GM18870 (cell line): ENCODE results near the gene BCKDHB.
"Not testable (repeated sequence)": the region's sequence is repeated elsewhere in the genome, so short reads cannot be mapped to it uniquely, and the experiment has no call there.

Source experiments
- ATAC-seq: cut with Tn5 transposase; IDR thresholded peaks from one replicate; pipeline ENCODE4 v1.9.1; 2021; ENCODE audit warnings: moderate library complexity; ENCODE audit not compliant: unreplicated experiment

BCKDHB gene

DNA sequence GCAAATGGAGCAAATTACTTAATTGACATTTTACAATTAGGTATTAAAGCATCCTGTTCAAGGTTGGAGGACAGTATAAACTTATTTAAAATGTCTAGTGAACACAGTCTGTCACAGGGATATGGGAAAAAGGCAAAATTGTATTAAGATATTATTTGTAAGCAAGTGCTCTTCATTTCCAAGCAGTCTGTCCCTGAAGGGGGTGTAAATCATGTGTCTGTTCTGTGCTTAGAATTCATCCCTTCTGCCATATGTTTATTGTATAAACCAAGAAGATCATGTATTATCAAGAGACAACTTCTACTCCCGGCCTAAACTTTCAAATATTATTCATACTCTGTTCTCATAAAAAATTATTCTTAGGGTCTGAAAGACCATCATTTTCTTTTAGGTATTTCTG is 144.8 kb downstream of the BCKDHB start:
- no peak for ATAC-seq

DNA sequence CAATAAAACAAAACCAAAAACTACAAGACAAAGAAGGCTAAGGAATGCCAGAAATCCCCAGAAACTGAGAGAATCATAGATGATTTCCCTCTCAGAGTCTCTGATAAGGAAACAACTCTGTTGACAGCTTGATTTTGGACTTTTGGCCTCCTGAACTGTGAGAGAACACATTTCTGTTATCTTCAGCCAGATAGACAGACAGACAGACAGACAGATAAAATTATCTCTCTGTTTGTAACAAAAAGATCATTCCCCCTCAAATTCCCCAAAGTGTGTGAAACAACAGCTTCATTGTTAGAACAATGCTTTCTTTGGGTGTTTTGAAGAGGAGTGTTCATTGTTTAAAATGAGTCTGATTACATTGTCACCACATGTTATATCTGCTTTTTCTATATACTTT is 148.2 kb downstream of the BCKDHB start:
- no peak for ATAC-seq

DNA sequence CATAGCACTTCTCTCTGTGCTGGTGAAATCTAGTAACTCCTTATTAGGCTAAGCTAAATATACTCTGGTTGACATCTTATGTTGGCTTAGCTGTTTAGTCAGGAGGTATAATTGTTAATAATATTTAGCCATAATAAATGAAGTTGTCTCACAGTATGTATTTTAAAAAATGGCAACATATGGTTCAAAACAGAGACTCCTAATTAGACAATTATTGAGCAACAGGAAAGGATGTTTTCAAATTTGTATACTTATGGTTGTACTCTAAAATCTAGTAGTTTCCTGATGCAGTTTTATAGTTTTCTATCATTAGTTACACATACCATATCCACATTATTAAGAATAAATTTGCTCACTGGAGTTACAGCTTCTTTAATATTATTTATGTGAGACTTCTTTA is 150.2 kb downstream of the BCKDHB start:
- ATAC-seq, result no peak

DNA sequence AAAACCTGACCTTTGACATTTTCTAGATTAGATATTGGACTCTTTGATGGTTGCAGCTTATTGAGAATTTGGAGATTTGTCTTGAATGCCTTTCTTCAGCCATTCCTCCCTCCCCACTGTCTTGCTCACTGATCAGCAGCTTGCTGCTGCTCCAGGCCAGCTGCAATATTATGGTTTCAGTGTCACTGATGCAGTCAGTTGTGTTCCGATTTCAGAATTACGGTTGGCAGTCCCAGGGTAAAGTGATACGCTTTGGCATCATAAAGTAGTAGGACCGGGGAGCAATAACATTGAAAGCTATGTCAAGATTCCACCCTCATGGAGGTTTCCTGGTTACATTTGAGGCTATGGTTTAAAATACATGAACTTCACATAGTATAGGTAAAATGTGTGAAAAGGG is 152.6 kb downstream of the BCKDHB start:
- no peak for ATAC-seq

DNA sequence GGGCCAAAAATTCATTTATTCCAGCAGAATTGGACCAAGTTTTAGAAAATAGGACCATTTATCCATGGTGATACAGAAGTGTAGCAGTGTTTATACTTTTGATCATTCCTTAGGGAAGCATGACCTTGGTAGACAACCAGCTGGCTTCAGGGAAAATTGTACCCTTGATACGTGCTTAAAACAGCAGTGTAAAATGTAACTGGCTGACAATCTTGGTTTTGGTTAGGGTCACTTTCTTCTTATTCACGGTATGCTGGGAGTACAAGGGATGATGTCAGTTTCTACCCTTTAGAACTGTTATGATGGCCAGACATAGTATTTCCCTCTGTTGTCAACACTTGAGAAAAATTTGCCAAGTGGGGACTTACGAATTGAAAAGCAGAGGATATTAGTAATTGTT is 157.1 kb downstream of the BCKDHB start:
- no peak for ATAC-seq

DNA sequence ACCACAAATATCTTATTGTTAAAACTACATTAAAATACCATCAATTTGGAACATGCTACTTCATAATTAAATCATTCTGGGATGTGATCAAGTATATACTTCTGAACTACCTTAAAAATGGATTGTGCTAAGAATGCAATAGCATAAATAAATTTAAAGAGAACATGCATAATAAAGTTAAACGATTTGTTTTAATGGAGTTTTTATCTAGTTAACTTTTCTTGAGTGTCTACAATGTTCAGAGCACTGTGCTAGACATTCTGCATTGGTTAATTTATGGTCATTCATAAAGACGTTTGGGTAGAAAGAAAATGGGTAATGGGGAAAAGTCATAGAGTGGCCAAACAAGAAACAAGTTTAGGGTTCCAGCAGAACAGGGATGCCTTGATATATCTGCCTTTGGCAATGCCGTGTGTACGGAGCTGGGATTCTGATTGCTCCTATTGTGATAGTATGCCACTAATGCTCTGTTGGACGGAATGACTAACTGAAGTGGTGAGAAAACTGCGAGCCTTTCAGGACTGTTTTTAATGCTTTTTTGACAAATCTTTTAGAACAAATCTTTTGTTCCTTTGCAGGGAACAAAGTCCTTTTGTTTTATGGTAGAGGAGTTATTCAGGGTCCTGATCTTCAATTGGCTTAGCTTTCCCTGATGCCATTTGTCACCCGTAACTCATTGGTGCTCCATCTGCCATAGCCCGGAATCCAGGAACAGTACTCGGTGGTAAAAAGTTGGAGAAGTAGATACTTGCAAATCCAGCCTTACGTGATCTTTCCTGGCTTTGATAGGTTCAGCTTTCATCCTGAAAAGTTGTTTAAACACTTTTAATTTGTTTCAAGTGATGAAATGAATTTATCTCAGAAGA is 162.6 kb downstream of the BCKDHB start:
- ATAC-seq, result no peak

DNA sequence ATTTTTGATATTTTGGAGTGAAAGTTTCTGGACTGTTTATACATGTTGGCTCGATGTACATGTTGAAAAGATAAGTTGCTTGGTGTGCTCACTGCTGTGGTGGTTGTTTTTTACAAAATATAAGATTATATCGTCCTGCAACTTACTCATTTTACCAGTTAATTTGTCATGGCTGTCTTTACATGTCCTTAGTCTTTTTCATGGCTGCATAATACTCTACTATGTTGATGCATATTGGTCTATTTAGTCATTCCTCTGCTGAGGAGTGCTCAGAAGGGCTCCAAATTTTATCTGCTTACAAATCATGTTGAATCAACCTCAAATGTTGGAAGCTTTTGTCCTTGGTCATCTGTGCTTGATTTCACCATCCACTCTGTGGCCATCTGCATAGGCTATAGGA is 164.6 kb downstream of the BCKDHB start:
- no peak for ATAC-seq

DNA sequence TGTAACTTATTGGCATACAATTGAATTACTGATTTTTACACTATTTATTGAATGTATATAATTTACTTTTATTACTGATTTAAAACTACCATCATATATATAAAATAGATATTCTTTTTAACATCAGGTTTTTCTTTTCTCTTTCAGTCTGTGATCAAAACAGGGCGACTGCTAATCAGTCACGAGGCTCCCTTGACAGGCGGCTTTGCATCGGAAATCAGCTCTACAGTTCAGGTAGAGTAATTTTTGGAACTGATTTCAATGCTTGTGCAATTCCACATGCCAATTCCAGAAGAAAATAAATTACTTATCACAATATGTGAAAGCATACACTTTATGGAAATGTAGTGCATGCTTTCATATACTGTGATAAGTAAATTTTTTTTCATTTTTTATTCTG is 166.5 kb downstream of the BCKDHB start:
- no peak for ATAC-seq

DNA sequence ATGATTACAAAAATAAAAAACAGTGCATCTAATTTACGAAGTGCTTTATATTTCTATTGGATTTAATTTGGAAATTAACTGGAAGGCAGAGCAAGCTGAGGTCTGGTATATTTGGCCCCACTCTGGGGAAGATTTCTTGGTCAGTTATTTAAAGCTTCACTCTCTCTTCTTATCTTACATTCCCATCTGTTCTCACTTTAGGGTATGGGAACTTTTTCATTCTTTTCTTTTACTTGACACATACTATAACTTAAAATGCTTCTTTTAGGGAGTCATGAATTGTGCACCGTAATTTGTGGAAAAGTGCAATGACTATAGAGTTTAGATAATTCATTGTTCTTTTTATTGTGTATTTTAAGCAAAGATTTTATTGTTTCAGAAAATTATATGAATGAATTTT is 170.4 kb downstream of the BCKDHB start:
- ATAC-seq, result no peak

DNA sequence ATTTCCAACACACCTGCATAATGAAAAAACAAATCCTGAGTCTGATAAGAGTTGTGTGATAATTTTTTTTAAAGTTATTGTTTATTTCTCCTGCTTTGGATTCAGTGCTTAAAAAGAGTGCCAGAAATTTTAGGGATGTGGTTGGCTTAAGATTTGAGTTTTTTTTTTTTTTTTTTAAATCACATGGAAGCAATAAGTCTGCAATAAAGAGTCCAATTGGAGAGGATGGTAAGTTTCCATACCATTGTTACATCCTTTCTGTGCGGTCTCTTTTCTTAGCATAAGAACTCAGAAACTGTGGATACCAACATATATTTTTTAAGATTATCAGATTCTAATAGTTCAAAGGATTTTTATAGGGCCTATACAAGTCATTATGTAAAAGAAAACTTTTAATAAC is 171.0 kb downstream of the BCKDHB start:
- ATAC-seq, result no peak

DNA sequence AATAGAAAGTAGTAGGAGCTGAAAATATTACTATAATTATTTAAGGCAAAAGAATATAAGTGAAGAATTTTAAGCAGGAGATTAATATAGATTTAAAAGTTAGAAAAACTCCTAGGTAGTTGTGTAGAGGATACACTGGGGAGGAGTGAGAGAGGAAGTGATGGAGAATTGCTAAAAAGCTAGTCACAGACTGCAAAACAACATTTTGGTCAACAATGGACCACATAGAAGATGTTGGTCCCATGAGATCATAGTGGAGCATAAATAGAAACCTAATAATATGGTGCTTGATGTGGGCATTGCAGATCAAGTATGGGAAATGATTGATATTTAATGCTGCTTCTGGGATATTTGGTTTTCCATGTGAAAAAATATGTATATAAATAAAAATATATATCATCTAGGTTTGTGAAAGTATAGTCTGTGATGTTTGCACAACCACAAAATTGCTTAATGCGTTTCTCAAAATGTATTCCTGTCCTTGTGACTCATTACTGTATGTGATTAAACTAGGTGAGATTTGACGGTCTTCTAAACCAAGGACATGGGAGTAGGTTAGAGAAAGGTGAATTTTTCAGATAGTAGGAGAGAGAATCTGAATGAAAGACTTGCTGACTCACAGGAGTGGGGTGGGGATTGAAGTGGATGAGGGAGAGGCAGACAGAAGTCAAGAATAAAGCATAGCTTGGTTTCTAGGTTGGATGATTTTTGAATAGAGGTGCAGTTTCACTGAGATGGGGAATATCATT is 174.0 kb downstream of the BCKDHB start:
- peak; percentile 69 for ATAC-seq

DNA sequence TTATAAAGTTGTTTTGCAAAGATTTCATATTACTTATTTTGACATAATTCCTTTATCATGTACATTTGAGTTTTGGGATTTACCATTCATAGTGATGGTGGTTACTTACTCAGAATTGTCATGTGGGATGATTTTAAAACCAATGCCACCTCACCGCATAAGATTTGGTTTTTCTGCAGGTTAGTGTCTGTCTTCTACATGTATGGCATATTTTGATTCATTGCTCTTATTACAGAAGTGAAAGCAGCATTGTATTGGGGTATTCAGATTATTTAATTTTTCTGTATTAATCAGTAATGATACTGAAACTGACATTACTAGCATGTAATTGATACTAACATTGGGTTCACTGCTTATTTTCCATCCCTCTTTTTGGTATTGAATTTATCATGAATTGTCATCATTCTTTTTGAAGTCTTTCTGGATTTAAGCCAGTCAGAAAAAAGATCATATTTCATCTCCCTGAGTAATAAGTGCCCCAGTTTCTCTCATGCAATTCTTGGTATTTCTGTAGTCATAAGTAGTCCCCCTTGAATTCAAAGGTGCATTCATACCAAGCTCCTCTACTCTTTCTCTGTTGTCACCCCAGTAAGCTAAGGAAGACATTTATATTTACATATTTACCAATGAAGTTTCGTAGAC is 176.6 kb downstream of the BCKDHB start:
- ATAC-seq, result no peak

DNA sequence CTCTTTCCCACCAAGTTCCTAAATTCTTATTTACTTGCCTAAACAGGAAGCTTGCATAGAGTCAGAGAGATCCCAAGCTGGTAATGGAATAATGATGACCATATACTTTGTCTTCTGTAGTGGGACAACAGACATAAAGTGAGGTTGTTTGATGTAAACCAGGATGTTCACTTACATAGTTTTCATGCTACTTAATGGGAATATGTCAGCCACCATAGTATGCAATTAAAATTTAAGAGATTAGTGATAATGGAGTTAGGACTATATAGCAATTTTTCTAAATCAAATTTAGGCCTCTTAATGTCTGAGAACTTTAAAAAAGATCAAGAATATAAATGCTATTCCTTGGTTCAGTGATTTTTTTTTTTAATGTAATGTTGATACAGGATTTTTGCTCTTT is 180.6 kb downstream of the BCKDHB start:
- no peak for ATAC-seq

DNA sequence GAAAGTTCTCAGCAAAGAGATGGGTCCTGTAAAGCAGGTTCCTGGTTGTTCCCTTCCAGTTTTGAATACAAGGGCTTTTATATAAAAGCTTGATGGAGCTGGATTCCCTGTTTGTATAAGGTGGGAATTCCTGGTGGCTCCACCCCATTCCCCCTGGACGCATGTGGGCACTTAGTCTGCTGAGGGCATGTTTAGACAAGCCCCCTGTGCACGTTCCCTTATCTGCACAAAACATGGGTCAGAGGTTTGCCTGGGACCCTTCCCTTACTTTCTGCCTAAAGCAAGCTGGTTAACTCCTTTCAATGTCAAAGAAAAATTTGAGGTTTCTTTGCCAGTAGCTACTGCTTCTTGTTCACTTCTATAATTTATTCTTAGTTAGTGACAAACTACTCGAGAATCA is 181.1 kb downstream of the BCKDHB start:
- ATAC-seq, result no peak

DNA sequence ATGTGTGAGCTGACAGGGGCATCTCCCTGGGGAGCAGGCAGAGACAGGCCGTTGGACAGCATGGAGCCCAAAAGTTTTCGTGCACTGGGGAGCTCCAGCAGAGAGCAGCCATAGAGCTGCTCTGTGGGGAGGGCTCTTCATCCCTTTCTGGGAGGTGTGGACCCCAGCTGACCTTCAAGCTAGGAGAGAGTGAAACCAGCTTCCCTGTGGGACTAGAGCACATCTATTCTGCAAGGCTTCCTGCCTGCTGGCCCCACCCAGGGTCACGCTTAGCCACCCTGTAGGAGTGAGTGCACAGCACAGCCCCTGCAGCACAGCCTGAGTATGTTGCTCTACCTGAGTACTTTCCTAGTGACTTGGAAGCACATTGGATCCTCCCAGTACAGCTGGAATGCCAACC is 183.3 kb downstream of the BCKDHB start:
- no peak for ATAC-seq

DNA sequence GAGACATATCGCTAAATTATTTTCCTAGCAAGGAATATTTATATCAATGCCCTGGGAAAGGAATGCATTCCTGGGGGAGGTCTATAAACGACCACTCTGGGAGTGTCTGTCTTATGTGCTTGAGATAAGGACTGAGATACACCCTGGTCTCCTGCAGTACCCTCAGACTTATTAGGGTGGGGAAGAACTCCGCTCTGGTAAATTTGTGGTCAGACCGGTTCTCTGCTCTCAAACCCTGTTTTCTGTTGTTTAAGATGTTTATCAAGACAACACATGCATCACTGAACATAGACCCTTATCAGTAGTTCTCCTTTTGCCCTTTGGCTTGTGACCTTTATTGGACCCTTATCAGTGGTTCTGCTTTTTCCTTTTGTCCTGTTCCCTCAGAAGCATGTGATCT is 188.1 kb downstream of the BCKDHB start:
- ATAC-seq, result not testable (repeated sequence)

DNA sequence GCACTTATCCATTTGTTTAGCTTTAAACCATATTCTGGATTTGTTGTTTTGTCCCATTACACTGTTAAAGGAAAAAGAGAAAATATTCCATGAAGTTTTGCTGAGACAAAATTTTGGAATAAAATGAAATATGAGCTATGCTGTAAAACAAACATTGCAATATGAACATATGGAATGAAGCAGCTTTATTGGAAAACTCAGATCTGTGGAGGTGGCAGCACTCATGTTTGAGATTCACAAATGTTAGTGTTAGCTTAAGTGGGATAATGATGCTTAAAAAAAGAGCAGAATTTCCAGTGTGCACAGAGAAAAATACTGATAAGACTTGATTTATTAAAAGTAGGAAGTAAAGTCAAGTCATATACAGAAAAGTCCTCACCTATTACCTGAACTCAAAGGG is 196.2 kb downstream of the BCKDHB start:
- ATAC-seq, result no peak

DNA sequence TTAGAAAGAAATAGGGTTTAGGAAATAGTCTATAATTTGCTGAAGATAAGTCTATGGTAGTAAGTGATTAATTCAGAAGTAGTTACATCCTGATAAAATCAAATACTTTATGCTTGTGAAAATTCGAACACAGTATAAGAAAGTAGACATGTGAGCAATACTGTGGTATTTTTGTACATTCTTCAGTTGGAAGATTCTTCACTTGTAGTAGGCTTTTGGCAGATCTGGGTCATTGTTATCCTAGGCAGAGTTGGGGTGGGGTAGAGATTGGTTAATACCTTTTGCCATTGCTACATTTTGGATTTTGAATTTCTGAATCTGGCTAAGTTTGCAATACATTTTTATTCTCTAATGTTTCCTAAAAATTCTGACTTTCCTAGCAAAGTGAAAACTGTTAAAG is 197.5 kb downstream of the BCKDHB start:
- no peak for ATAC-seq

DNA sequence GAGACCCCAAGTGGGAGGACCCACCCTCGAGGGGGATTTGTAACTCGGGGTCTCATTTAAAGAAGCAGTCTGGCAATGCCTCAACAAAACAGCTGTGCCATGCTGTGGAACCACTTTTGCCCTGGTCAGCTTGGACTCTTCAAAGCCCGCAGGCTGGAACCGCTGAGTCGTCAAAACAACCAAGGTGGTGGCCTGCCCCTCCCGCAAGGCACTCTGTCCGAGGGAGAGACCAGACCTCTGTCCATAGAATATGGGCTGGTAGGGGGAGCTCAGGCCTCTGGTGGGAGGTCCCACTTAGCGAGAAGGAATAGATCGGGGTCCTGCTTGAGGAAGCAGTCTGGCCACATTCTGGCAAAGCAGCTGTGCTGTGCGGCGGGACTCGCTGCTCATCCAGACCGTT is 208.1 kb downstream of the BCKDHB start:
- ATAC-seq, result no peak

DNA sequence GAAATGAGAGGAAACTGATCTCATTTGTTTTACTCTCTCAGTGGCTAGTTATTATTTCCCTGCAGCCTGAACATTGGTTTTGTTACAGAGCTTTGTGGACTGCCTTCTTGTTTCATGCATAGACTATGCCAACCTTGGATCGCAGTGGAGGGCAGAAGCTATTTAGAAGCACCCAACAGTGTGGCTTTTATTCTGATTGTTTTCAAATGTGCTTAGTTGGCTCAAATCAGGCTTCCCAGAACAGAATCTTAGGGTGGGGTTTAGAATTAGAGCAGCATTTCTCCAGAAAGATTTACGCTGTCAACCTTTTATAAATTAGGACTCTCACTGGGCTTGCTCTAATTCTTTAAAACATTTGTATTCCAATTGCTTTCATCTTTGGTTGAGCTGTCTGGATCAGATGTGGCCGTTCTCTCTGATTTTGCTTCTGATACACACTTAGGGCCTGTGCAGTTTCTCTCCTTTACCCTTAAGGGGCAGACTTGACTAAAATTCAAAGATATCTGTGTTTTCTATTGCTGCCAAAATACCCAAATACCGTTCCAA is 210.3 kb downstream of the BCKDHB start:
- no peak for ATAC-seq

DNA sequence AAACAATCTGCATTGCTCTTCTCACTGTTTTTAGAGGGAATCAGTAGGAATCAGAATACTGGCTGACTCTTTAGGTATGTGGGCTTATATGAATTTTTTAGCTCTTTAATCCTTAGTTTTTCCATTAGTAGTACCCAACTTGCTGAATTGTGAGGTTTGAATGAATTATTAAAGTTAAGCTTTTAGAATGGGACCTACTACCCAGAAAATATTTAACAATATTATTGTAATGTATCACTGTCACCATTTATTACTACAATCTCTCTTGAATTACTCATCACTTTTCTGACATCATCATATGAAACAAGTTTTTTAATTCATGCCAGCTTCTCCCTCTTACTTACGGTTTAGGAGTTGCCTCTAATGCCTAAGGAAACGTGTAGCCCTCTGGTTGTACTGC is 212.7 kb downstream of the BCKDHB start:
- no peak for ATAC-seq

DNA sequence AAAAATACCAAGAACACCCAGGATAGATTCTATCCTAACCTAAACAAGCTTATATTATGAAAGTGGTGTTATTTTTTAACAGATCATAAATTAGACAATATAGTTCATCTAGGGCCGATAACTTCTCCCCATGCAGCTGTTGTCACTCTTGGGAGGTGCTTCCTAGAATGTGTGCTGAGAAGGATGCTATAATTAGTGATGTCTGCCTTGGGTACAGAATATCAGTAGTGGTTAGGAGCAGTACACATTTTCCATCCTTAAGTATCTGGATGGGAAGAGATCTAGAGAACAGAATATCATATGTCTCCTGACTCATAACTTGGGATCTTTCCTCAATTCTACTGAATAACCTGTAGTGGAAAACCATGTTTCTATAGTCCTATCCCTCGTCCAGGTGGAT is 214.5 kb downstream of the BCKDHB start:
- ATAC-seq, result no peak
